GM18505 (cell line): ENCODE results near the gene SLC9A5.
A peak's percentile ranks its signal among the peaks of the same experiment; 100 is the strongest.

Experiments used
- ATAC-seq: cut with Tn5 transposase; IDR thresholded peaks from one replicate; pipeline ENCODE4 v1.9.1; 2021; ENCODE audit not compliant: unreplicated experiment
- POLR2A ChIP-seq: IDR thresholded peaks from 4 replicates; pipeline ENCODE4 v1.6.1; 2011; ENCODE audit warnings: borderline replicate concordance; ENCODE audit not compliant: insufficient read depth, insufficient read length; ENCODE audit errors: extremely low read depth

The SLC9A5 gene

GRCh38 chr16:67238806-67239470, 9.8 kb upstream of the SLC9A5 start:
- no peak for ATAC-seq
- TF ChIP-seq POLR2A = no peak

GRCh38 chr16:67240506-67240905, 8.3 kb upstream of the SLC9A5 start:
- no peak for TF ChIP-seq POLR2A
- ATAC-seq = no peak

- no peak for ATAC-seq
- no peak for TF ChIP-seq POLR2A
These were observed 7.5 kb upstream of the SLC9A5 start for GRCh38 chr16:67241008-67241900.

GRCh38 chr16:67242138-67242730, 6.5 kb upstream of the SLC9A5 start:
- TF ChIP-seq POLR2A = no peak
- no peak for ATAC-seq

GRCh38 chr16:67243481-67243880, 5.3 kb upstream of the SLC9A5 start:
- TF ChIP-seq POLR2A = no peak
- no peak for ATAC-seq

- peak; percentile 36 for ATAC-seq
- peak; percentile 74 for TF ChIP-seq POLR2A
These were observed 4.2 kb upstream of the SLC9A5 start for GRCh38 chr16:67244387-67245185.

GRCh38 chr16:67245186-67245585, 3.6 kb upstream of the SLC9A5 start:
- TF ChIP-seq POLR2A = no peak
- ATAC-seq = no peak

- no peak for ATAC-seq
- TF ChIP-seq POLR2A = no peak
These were observed 3.1 kb upstream of the SLC9A5 start for GRCh38 chr16:67245674-67246080.

- ATAC-seq = peak; percentile 22
- no peak for TF ChIP-seq POLR2A
These were observed 2.6 kb upstream of the SLC9A5 start for GRCh38 chr16:67246081-67246755.

GRCh38 chr16:67246756-67247191, 2.0 kb upstream of the SLC9A5 start:
- peak; percentile 8 for ATAC-seq
- TF ChIP-seq POLR2A = peak; percentile 21

GRCh38 chr16:67247192-67248072, 1.3 kb upstream of the SLC9A5 start, which contains the start of gene FHOD1:
FHOD1 (minus strand) TSS chr16:67247481; CDS start chr16:67247410, 71 bp downstream.
- TF ChIP-seq POLR2A = peak; percentile 74
- peak; percentile 55 for ATAC-seq
